ENCODE data around the gene ARMC8. TPM values are rescaled to one million over a fixed set of nuclear protein-coding genes. Genes with fewer than 3 reads are reported as not detected.

ARMC8 gene
- total and polyA plus RNA-seq, 2 donors (not counting 1 experiment from before 2014, with no cell fraction given): 35.3 to 81.1 TPM

DNA sequence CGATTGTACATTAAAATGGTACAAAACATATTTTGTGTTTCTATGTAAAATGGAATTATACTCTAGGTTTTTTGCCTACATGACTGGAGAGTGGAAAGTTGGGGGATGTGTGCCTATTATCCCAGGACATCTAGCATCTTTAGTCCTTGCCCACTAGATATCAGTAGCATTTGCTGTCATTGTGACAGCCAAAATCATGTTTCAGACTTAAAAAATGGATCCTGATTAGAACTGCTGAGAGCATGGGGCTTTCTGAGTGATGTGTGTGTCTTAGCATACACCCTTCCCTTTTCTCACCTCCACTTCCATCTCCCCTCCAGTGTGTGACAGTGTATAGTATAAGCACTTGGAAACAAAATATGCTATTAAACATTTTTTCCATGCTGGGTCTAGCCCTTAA is 13.3 kb downstream of the ARMC8 start:
- DNase-seq (no peak), ATAC-seq (ENCODE audit: low read depth) (no peak)
- peaks cover 43% of the 10 kb centered on the region for H3K4me1 Mint-ChIP-seq
- no peak overlapping the region for H3K27ac Mint-ChIP-seq
- Histone ChIP-seq H3K27me3 (replicated peaks in 1 of 4; ENCODE audit: control extremely low read depth in 1 of 4, control insufficient read depth in 3 of 4, insufficient read depth in 4 of 4, low read length in 3 of 4) (no peaks in the 10 kb centered on the region), H2AFZ (ENCODE audit: insufficient read depth, low read depth, low read length, poor library complexity, severe bottlenecking) (no peak overlapping the region), H4K20me1 (ENCODE audit: control insufficient read depth, insufficient read depth, low read length, poor library complexity, severe bottlenecking) (peaks cover 94% of the 10 kb centered on the region), H3K4me1 (ENCODE audit: control insufficient read depth in 2 of 2, insufficient read depth in 2 of 2, low read length in 2 of 2) (no peaks in the 10 kb centered on the region), H3K36me3 (replicated peaks in 1 of 2; ENCODE audit: control extremely low read depth in 1 of 2, control insufficient read depth in 1 of 2, extremely low read depth in 1 of 2, insufficient read depth in 2 of 2, low read length in 1 of 2) (peaks cover 0 to 11% of the 10 kb centered on the region in 2 experiments), H3K4me2 (replicated peaks; ENCODE audit: low read depth, low read length, poor library complexity, severe bottlenecking) (no peak overlapping the region), H3K9me3 (ENCODE audit: control extremely low read depth in 1 of 3, control insufficient read depth in 2 of 3, insufficient read depth in 1 of 3, low read length in 2 of 3) (no peaks in the 10 kb centered on the region), H3K79me2 (ENCODE audit: control insufficient read depth, insufficient read depth, low read length) (peaks cover 100% of the 10 kb centered on the region), H3K27ac (ENCODE audit: low read length in 2 of 2) (no peak overlapping the region), H3K9ac (ENCODE audit: low read length) (no peak overlapping the region), H3K4me3 (ENCODE audit: control extremely low read depth in 1 of 5, extremely low read depth in 1 of 5, insufficient read depth in 1 of 5, low read depth in 2 of 5, low read length in 4 of 5) (no peak overlapping the region)
- POLR2A ChIA-PET: interaction anchor here (0.7 kb wide), 1 partner anchor 1176 kb away, joined by 9 read pairs; no protein-coding TSS in a partner anchor
- H3K4me3 Mint-ChIP-seq: no peak overlapping the region
- TF ChIP-seq, protein P1, sequence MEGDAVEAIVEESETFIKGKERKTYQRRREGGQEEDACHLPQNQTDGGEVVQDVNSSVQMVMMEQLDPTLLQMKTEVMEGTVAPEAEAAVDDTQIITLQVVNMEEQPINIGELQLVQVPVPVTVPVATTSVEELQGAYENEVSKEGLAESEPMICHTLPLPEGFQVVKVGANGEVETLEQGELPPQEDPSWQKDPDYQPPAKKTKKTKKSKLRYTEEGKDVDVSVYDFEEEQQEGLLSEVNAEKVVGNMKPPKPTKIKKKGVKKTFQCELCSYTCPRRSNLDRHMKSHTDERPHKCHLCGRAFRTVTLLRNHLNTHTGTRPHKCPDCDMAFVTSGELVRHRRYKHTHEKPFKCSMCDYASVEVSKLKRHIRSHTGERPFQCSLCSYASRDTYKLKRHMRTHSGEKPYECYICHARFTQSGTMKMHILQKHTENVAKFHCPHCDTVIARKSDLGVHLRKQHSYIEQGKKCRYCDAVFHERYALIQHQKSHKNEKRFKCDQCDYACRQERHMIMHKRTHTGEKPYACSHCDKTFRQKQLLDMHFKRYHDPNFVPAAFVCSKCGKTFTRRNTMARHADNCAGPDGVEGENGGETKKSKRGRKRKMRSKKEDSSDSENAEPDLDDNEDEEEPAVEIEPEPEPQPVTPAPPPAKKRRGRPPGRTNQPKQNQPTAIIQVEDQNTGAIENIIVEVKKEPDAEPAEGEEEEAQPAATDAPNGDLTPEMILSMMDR (IDR thresholded peaks at IDR 0.05): no peak
- no peak for TF ChIP-seq EZH2 (IDR thresholded peaks at IDR 0.05; ENCODE audit: borderline replicate concordance, insufficient read depth, low read depth, low read length, poor library complexity, severe bottlenecking)
- WGBS (ENCODE audit: insufficient coverage): no CpG with 5 or more reads among the region's 1 CpG
- H3K27me3 Mint-ChIP-seq: no peaks in the 10 kb centered on the region
- intact Hi-C loops (cut with micrococcal nuclease): no loop called here
- H3K9me3 Mint-ChIP-seq (ENCODE audit: insufficient read depth): no peaks in the 10 kb centered on the region
- CTCF ChIA-PET: no interaction called here

DNA sequence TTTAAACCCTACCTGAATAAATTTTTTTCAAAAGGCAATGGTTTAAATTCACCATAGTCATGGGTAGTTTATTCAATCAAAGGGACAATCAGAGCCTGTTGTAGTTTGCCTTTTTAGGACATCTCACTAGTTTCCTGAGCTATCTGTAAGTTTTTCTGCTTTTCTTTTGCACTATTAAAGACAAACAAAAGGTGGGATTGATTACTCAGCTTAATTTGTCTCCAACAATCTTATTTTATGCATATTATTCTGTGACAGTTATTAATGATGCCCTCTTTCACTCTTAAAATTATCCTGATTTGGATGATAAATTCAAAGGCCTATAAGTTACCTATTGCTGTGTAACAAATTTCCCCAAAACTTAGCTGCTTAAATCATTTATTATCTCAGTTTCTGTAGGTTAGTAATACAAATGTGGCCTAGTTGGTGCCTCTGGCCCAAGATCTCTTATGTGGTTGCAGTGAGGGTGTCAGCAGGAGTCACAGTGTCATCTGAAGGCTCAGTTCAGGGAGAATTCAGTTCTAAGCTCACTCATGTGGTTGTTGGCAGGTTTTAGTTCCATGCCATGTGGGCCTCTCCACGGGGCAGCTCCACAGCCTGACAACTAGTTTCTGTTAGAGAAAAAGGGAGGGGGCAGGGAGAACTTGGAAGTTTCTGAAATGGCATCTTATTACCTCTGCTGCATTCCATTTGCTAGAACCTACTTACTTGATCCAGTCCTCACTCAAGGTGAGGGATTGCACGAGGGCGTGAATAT is 16.0 kb downstream of the ARMC8 start:
- Histone ChIP-seq H3K79me2 (ENCODE audit: control insufficient read depth, insufficient read depth, low read length) (peaks cover 97% of the 10 kb centered on the region), H3K36me3 (replicated peaks in 1 of 2; ENCODE audit: control extremely low read depth in 1 of 2, control insufficient read depth in 1 of 2, extremely low read depth in 1 of 2, insufficient read depth in 2 of 2, low read length in 1 of 2) (peaks cover 0 to 2% of the 10 kb centered on the region in 2 experiments), H3K4me3 (ENCODE audit: control extremely low read depth in 1 of 5, extremely low read depth in 1 of 5, insufficient read depth in 1 of 5, low read depth in 2 of 5, low read length in 4 of 5) (no peak overlapping the region), H3K4me1 (ENCODE audit: control insufficient read depth in 2 of 2, insufficient read depth in 2 of 2, low read length in 2 of 2) (no peaks in the 10 kb centered on the region), H2AFZ (ENCODE audit: insufficient read depth, low read depth, low read length, poor library complexity, severe bottlenecking) (no peak overlapping the region), H3K27ac (ENCODE audit: low read length in 2 of 2) (no peak overlapping the region), H3K27me3 (replicated peaks in 1 of 4; ENCODE audit: control extremely low read depth in 1 of 4, control insufficient read depth in 3 of 4, insufficient read depth in 4 of 4, low read length in 3 of 4) (no peaks in the 10 kb centered on the region), H3K4me2 (replicated peaks; ENCODE audit: low read depth, low read length, poor library complexity, severe bottlenecking) (no peak overlapping the region), H3K9me3 (ENCODE audit: control extremely low read depth in 1 of 3, control insufficient read depth in 2 of 3, insufficient read depth in 1 of 3, low read length in 2 of 3) (peaks cover 0 to 2% (median 0%) of the 10 kb centered on the region in 3 donors), H4K20me1 (ENCODE audit: control insufficient read depth, insufficient read depth, low read length, poor library complexity, severe bottlenecking) (peaks cover 91% of the 10 kb centered on the region), H3K9ac (ENCODE audit: low read length) (no peak overlapping the region)
- DNase-seq (no peak), ATAC-seq (ENCODE audit: low read depth) (no peak)
- Mint-ChIP-seq H3K27me3 (no peaks in the 10 kb centered on the region), H3K4me3 (no peak overlapping the region), H3K9me3 (ENCODE audit: insufficient read depth) (no peaks in the 10 kb centered on the region), H3K4me1 (peaks cover 46% of the 10 kb centered on the region), H3K27ac (no peak overlapping the region)
- POLR2A ChIA-PET: no interaction called here
- CTCF ChIA-PET: interaction anchor here (0.6 kb wide), 1 partner anchor 9 kb away, joined by 3 read pairs; no protein-coding TSS in a partner anchor
- WGBS (ENCODE audit: insufficient coverage): no CpG with 5 or more reads among the region's 3 CpGs
- TF ChIP-seq EZH2 (IDR thresholded peaks at IDR 0.05; ENCODE audit: borderline replicate concordance, insufficient read depth, low read depth, low read length, poor library complexity, severe bottlenecking): no peak
- TF ChIP-seq, protein P1 (IDR thresholded peaks at IDR 0.05): no peak
- intact Hi-C loops (cut with micrococcal nuclease): no loop called here

Data from B cell (primary cell).